NCI-H1694 treated with DMSO at 0.1 percent for 48 hours (cell line): ENCODE results near the gene ZC3H8.
A peak's percentile ranks its signal among the peaks of the same experiment; 100 is the strongest.
"Not testable (repeated sequence)": the region's sequence is repeated elsewhere in the genome, so short reads cannot be mapped to it uniquely, and the experiment has no call there.

Source experiments
- DNase-seq: peaks from one replicate; lab custom pipeline; 2025; lab: John Stamatoyannopoulos, UW

The ZC3H8 gene

GRCh38 chr2:112254466-112255240 is at the start of gene ZC3H8:
ZC3H8 (minus strand) TSS chr2:112255042; CDS start chr2:112254981, 61 bp downstream.
- peak; percentile 87 for DNase-seq

DNA sequence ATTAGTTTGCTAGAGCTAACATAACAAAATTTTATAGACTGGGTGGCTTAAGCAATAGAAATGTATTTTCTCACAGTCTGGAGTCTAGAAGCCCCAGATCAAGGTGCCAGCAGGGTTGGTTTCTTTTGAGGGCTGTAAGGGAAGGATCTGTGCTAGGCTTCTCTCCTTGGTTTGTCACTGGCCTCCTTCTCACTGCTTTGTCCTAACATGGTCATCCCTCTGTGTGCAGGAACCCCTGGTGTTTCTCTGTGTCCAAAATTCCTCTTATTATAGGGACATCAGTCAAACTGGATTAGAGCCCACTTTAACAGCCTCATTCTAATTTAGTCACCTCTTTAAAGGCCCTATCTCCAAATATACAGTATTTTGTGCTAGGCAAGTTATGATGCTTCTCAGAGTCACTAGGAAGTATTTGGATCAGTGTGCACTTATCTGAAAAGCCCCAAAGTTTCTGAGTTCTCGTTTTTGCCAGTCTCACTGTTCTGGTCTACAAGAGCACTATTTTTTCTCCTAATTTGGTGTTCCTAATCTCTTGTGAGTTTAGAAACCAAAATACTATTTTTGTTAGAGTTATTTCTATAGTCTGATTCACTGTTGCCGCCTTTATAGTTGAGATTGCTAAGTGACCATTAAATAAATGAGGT is 49.6 kb upstream of the ZC3H8 start:
- no peak for DNase-seq

DNA sequence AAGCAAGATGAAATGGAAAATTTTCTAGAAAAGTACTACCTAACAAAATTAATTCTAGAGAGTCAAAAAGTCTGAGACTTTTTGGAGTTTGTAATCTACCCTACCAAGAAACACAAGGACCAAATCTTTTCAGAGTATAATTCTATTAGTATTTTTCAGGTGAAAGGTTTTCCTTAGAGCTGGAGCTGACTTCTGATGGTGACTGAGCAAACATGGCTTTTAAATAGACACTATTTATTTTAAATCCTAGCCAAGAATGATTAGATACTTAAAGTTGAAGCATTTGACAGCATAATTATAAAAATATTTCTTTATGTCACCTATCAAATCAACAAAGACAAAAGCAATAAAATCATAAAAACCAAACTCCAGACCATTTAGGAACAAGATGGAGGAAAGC is 47.1 kb upstream of the ZC3H8 start:
- no peak for DNase-seq

- DNase-seq: no peak
Observed at GRCh38 chr2:112301171-112301584, 46.3 kb upstream of the ZC3H8 start.

DNA sequence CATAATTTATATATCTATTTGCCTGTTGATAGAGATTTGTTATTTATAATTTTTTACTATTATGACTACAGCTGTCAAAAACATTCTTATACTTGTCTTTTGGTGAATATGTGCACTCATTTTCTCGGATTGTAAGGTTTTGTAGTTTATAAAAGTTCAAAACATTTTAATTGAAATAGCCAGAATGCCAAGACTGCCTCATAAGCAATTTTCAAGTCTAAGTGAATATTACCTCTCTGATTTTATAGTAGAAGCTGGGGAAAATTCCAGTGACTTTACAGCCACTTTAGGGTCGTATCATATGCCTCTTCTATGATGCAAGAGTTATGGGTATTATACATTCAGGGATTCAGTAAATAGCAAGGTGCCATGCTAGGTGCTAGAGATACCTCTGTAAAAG is 41.6 kb upstream of the ZC3H8 start:
- DNase-seq: no peak

- DNase-seq: no peak
Observed at GRCh38 chr2:112295407-112296078, 40.7 kb upstream of the ZC3H8 start.

DNA sequence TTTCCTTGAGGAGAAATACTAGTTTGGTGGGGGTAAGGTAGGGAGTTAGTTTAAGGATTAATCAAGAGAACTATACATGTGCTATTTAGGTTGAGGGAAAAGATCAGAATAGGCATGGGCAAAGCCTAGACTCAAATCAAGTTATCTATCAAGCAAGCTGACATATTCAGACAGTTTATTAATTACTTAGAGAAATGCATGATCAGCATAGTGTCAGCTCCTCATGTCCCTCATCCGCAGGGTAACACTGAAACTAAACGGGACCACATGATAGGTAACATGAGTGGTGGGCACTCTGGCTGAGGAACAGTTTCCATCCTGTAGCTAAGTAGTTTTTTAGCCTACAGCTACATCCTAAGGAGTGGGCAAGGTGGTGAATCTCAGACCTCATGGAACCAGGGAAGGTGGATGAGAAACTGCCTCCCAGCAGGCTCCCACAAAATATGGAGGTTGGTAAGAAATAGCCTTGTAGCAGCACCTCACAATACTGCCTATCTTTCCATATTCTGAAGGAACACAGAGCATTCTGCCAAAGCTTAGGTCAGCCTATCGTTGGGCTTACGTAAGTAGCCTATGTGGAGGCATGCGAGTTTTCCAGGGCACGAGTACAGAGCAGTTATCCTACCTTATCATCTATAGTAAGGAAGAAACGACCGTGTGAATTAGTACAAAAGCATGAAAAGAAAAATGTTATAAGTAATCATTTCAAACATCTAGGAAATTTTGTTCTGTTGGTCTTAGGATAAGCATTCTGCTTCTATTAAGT is 39.0 kb upstream of the ZC3H8 start:
- no peak for DNase-seq

- DNase-seq: no peak
Observed at GRCh38 chr2:112290648-112291047, 35.8 kb upstream of the ZC3H8 start.

GRCh38 chr2:112290088-112290487 is 35.2 kb upstream of the ZC3H8 start:
- no peak for DNase-seq

- not testable (repeated sequence) for DNase-seq
Observed at GRCh38 chr2:112283535-112283934, 28.7 kb upstream of the ZC3H8 start.

GRCh38 chr2:112282066-112282465 is 27.2 kb upstream of the ZC3H8 start:
- not testable (repeated sequence) for DNase-seq

DNA sequence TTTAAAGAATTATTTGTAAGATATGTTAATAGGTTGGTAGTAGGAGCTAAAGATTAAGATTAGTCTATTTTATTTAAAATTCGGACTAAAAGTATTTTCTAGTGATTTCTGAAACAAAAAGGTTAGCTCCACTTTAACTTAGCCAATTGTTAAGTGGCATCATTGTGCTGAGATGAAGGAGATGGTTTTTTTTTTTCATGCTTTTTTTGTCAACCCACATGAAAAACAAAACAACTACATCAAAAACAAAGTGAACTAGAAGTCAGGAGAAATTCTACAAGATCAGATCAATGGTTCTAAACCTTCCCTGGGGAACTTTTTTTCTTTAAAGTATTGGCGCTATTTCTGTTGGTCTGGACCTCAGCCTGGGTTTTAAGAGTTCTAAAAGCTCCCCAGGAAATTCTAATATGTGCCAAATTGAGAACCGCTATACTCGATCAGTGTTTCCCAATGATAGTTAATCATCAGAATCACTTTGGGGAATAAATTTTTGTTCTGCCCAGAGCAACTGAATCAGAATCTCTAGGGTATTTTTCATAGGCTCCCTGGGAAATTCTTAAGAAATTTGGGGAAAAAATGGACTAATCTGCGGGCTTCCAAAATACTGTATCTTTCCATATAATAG is 22.9 kb upstream of the ZC3H8 start:
- no peak for DNase-seq

DNA sequence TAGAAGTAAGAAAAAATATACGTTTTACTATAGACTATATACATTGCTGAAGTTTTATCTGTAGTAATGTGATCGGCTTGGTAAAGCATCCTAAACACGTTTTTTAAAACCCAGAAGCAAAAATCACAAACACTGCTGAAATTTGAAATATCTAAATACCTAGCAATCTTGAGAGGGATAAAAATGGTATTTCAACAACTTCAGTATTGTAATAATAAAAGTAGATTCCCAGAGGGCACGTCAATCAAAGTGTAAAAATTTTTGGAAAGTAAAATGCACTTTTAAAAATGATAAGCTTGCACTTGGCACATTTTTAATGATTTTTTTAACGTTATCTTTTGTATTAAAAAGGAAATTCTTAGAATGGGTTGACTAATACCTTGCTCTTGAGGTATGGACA is 22.1 kb upstream of the ZC3H8 start:
- no peak for DNase-seq

- peak; percentile 76 for DNase-seq
Observed at GRCh38 chr2:112275887-112276773, 21.3 kb upstream of the ZC3H8 start.

DNA sequence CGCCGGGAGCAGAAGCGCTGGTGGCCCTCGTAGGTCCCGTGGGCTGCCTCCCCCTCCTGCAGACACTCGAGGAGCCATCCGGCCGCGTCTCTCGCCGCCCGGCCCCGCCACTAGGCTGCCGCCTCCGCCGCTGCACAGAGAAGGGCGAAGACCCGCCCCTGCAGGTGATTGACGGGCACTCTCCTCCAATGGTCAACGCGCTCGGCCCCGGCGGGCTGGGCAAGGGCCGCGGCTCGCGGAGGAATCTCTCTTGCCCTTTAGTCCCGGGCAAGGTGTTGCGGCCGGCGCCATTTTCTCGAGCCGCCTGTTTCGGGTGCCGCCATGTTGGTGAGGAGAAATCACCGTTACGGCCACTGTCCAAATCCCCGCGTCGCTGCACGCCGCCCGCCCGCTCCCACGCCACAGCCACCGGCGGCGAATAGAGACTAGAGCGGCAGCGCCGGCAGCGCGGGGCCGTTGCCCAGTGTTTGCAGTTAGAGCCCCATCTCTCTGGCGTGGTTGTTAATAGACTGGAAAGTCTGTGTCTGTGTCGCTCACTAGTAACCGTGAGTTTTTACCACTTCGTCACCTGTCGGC is 20.6 kb upstream of the ZC3H8 start, which contains the start of gene ZC3H6:
Gene ZC3H6, plus strand, starts transcription at position 287 of the 576 bp plus-strand sequence. CDS start 398 bp downstream, outside the sequence.
- peak; percentile 94 for DNase-seq

DNA sequence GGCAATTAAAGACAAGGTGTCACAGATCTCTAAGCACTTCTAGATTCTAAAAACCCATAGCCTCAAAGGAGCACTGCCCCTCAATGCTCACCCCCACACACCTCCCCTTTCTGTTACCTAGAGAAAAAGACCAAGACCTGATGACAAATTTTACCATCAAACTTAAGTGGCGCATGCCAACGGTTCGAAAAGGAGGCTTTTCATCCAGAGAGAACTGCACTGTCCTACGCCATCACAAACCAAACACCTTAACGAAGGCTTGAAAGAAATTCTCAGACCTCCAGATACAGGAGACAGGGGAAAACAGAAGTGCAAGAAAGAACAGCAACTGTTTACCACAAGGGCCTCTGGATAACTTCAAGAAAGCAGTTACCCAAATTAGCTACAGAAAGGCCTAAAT is 18.5 kb upstream of the ZC3H8 start:
- DNase-seq: no peak

- no peak for DNase-seq
Observed at GRCh38 chr2:112272669-112273068, 17.8 kb upstream of the ZC3H8 start.

DNA sequence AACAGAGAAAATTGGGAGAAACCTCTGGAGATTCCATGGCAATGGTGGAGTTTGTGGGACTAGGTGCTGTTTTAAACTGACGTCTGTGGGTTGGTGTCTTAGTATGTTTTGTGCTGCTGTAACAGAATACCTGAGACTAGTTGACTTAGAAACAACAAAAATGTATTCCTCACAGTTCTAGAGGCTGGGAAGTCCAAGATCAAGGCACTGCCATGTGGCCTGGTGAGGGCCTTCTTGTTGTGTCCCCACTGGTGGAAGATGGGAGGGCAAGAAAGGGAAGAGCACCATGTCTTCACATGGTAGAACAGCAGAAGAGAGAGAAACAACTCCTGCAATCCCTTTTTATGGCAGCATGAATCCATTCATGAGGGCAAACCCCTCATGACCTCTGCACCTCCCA is 13.7 kb upstream of the ZC3H8 start:
- no peak for DNase-seq

DNA sequence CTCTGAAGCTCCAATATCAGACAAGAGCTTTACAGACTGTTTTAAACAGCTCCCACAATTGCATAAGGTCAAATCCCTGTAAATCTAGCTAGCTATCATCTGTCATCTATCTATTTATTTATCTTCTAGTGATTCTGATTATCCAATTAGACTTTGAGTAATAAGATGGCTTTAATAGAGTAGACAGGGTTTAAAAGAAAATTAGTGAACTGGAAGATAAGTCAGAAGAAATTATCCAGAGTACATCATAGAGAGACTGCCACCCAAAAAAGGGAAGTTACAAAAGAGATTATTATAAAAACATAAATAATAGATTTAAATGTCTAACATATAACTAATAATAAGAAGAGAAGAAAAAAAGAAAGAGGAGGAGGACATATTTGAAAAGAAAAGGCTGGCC is 8.0 kb upstream of the ZC3H8 start:
- DNase-seq: no peak

DNA sequence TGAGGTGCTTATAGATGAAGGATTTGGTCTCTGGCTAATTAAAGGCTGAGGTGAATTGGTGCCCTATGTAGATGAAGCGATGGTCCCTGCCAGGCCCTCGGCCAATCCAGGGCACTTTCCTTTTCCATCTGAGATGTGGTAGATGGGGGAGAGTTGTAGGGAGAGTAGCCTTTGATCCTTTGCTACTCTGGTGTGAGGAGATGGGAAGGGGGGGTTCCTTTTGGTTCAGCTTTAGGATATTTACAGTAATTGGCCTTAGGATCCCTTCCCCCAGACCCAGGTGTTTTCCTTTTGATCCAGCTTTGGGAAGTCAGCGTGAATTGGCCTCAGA is 5.4 kb upstream of the ZC3H8 start:
- DNase-seq: no peak
